ENCODE data around the gene GPR137. TPM values are rescaled to one million over a fixed set of nuclear protein-coding genes. Genes with fewer than 3 reads are reported as not detected.

GPR137 gene
- total RNA-seq, 1 donor: 18.5 TPM

GRCh38 chr11:64304032-64304315 lies 18.3 kb downstream of the GPR137 start:
- Histone ChIP-seq H3K27me3 (ENCODE audit: insufficient read depth, low read length) (peaks cover 20% of the 10 kb centered on the region), H2AFZ (ENCODE audit: low read length) (peak overlapping the region; percentile 37), H3K27ac (ENCODE audit: low read depth, low read length) (peak overlapping the region; percentile 72)

GRCh38 chr11:64304316-64305072 lies 18.8 kb downstream of the GPR137 start:
- Histone ChIP-seq H4K20me1 (ENCODE audit: insufficient read depth, low read length) (peaks cover 4% of the 10 kb centered on the region), H3K36me3 (ENCODE audit: insufficient read depth, low read length) (no peaks in the 10 kb centered on the region), H3K9me3 (ENCODE audit: low read depth, low read length) (no peaks in the 10 kb centered on the region), H2AFZ (ENCODE audit: low read length) (peak overlapping the region; percentile 89), H3K4me1 (ENCODE audit: insufficient read depth, low read length) (peaks cover 19% of the 10 kb centered on the region), H3K27ac (ENCODE audit: low read depth, low read length) (peak overlapping the region; percentile 72), H3K27me3 (ENCODE audit: insufficient read depth, low read length) (peaks cover 15% of the 10 kb centered on the region), H3K4me2 (ENCODE audit: insufficient read depth, low read length) (peak overlapping the region; percentile 92), H3K79me2 (ENCODE audit: insufficient read depth, low read length) (peaks cover 13% of the 10 kb centered on the region), H3K4me3 (ENCODE audit: insufficient read depth, low read length) (peak overlapping the region; percentile 82)
- peak; percentile 92 for TF ChIP-seq CTCF (IDR thresholded peaks at IDR 0.05; ENCODE audit: extremely low read depth, low read depth, low read length)
- peak; percentile 99 for DNase-seq (ENCODE audit: insufficient read length, low spot score, missing footprints)

More at GRCh38 chr11:64304032-64304315, 18.3 kb downstream of the GPR137 start:
- peak overlapping the region; percentile 82 for H3K4me3 ChIP-seq (ENCODE audit: insufficient read depth, low read length)
- peaks cover 4% of the 10 kb centered on the region for H4K20me1 ChIP-seq (ENCODE audit: insufficient read depth, low read length)
- H3K79me2 ChIP-seq (ENCODE audit: insufficient read depth, low read length): peaks cover 13% of the 10 kb centered on the region
- no peaks in the 10 kb centered on the region for H3K9me3 ChIP-seq (ENCODE audit: low read depth, low read length)
- H3K4me2 ChIP-seq (ENCODE audit: insufficient read depth, low read length): peak overlapping the region; percentile 92
- TF ChIP-seq CTCF (IDR thresholded peaks at IDR 0.05; ENCODE audit: extremely low read depth, low read depth, low read length): no peak
- DNase-seq (ENCODE audit: insufficient read length, low spot score, missing footprints): no peak
- H3K36me3 ChIP-seq (ENCODE audit: insufficient read depth, low read length): no peaks in the 10 kb centered on the region
- peaks cover 21% of the 10 kb centered on the region for H3K4me1 ChIP-seq (ENCODE audit: insufficient read depth, low read length)

GRCh38 chr11:64305075-64305690 lies 19.5 kb downstream of the GPR137 start, which contains the start of gene ESRRA:
Gene ESRRA, plus strand, starts transcription at chr11:64305524. Its CDS starts 1,656 bp downstream, at chr11:64307180.
- H3K27ac ChIP-seq (ENCODE audit: low read depth, low read length): peak within 1 kb of the TSS; percentile 72
- DNase-seq (ENCODE audit: insufficient read length, low spot score, missing footprints): peak; percentile 100
- peaks cover 8% of the 10 kb centered on the region for H3K27me3 ChIP-seq (ENCODE audit: insufficient read depth, low read length)
- H3K4me3 ChIP-seq (ENCODE audit: insufficient read depth, low read length): peak within 1 kb of the TSS; percentile 82
- H3K79me2 ChIP-seq (ENCODE audit: insufficient read depth, low read length): peaks cover 13% of the 10 kb centered on the region
- H2AFZ ChIP-seq (ENCODE audit: low read length): peak within 1 kb of the TSS; percentile 89
- no peak for TF ChIP-seq CTCF (IDR thresholded peaks at IDR 0.05; ENCODE audit: extremely low read depth, low read depth, low read length)
- peaks cover 15% of the 10 kb centered on the region for H3K4me1 ChIP-seq (ENCODE audit: insufficient read depth, low read length)
- H3K4me2 ChIP-seq (ENCODE audit: insufficient read depth, low read length): peak within 1 kb of the TSS; percentile 92
- H3K36me3 ChIP-seq (ENCODE audit: insufficient read depth, low read length): no peaks in the 10 kb centered on the region
- peaks cover 4% of the 10 kb centered on the region for H4K20me1 ChIP-seq (ENCODE audit: insufficient read depth, low read length)
- no peaks in the 10 kb centered on the region for H3K9me3 ChIP-seq (ENCODE audit: low read depth, low read length)

Data from osteoblast (primary cell).